Measurements from ENCODE around the gene FUS. TPM values are rescaled to one million over a fixed set of nuclear protein-coding genes. Genes with fewer than 3 reads are reported as not detected.

FUS gene
- total RNA-seq, 6 experiments from 2014 or later, result 18.7 to 69.7 (median 40.4) TPM

DNA sequence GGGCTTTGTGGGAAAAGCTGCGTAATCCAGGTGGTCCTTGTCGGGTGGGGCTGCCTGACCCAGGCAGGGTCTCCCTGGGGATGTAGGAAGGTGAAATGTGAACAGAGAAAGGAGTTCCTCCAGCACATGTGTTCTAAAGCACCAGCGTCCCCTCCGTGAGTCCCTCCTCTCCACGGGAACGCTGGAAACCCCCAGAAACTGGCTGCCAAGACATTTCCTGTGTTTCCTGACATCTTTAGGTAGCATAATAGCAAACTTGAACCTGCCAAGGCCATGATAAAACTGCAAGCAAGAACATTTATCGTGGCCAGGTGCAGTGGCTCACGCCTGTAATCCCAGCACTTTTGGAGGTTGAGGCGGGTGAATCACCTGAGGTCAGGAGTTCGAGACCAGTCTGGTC is 49.6 kb downstream of the FUS start:
- ATAC-seq (no peak), DNase-seq (no peak)
- no peak overlapping the region for H3K4me3 ChIP-seq
- TF ChIP-seq POLR2A (IDR thresholded peaks at IDR 0.05) (no peak), CTCF (IDR thresholded peaks at IDR 0.05) (no peak)
- H3K27ac ChIP-seq, result no peak overlapping the region
- H3K9me3 ChIP-seq, result no peaks in the 10 kb centered on the region
- no peaks in the 10 kb centered on the region for H3K36me3 ChIP-seq
- H3K4me1 ChIP-seq, result no peaks in the 10 kb centered on the region
- WGBS (ENCODE audit: insufficient coverage, low coverage, low lambda C conversion rate, missing lambda C conversion rate), result 54% methylated on average over 10 of the region's 10 CpGs
- intact Hi-C loops (cut with DNase I), result loop anchor here in 1 of 2 donors (10.0 kb wide), 1 partner anchor 125 kb away; the partner anchor contains the start of gene ITGAX
- H3K27me3 ChIP-seq, result no peaks in the 10 kb centered on the region

GRCh38 chr16:31238041-31238440 is 58.1 kb downstream of the FUS start:
- Histone ChIP-seq H3K9me3 (no peaks in the 10 kb centered on the region), H3K4me1 (no peaks in the 10 kb centered on the region), H3K4me3 (no peak overlapping the region), H3K36me3 (no peaks in the 10 kb centered on the region), H3K27me3 (no peaks in the 10 kb centered on the region), H3K27ac (no peak overlapping the region)
- intact Hi-C loops (cut with DNase I), result no loop called here
- TF ChIP-seq CTCF (IDR thresholded peaks at IDR 0.05) (no peak), POLR2A (IDR thresholded peaks at IDR 0.05) (no peak)
- no peak for ATAC-seq
- WGBS (ENCODE audit: insufficient coverage, low coverage, low lambda C conversion rate, missing lambda C conversion rate), result 64% methylated on average over 4 of the region's 4 CpGs
- DNase-seq, result no peak

Small RNA genes lying within 50 kb of the gene (small RNA-seq; reads per million reads assigned to genes)
- 0 reads per million in 2 experiments for gene AC009088.4
- 0 reads per million in 2 experiments for gene NDUFA3P6

Other genes starting within 250 kb of the FUS start
- gene ORAI3, start 231.1 kb upstream of the FUS start, total RNA-seq, result 10 to 100 TPM; 27.7 to 56.6 (median 31.6) TPM
- gene SETD1A, start 222.4 kb upstream of the FUS start, total RNA-seq, result 1 to 10 TPM; 3.7 to 7.4 (median 6.9) TPM
- 100 to 1,000 TPM in 3 of 6 experiments, 10 to 100 TPM in 3; 54.6 to 219 (median 86.9) TPM for gene HSD3B7, start 194.9 kb upstream of the FUS start, total RNA-seq
- 1 to 10 TPM in 4 of 6 experiments, under 1 TPM in 2; 0.61 to 4.5 (median 2.6) TPM for gene STX1B, start 169.5 kb upstream of the FUS start, total RNA-seq
- gene STX4, start 146.6 kb upstream of the FUS start, total RNA-seq, result 10 to 100 TPM; 18.8 to 52.8 (median 23.6) TPM
- gene ZNF668, start 105.9 kb upstream of the FUS start, total RNA-seq, result 1 to 10 TPM; 2.0 to 4.6 (median 3.5) TPM
- gene ZNF646, start 105.7 kb upstream of the FUS start, total RNA-seq, result 1 to 10 TPM; 4.2 to 5.0 (median 4.5) TPM
- gene PRSS53, start 91.2 kb upstream of the FUS start, total RNA-seq, result 10 to 100 TPM in 1 of 6 experiments, 1 to 10 TPM in 5; 2.3 to 14.8 (median 3.9) TPM
- gene VKORC1, start 85.3 kb upstream of the FUS start, total RNA-seq, result 100 to 1,000 TPM; 102 to 297 (median 199) TPM
- gene BCKDK, start 71.8 kb upstream of the FUS start, total RNA-seq, result 10 to 100 TPM; 34.8 to 61.5 (median 41.8) TPM
- gene KAT8, start 62.5 kb upstream of the FUS start, total RNA-seq, result 10 to 100 TPM; 20.4 to 29.9 (median 25.2) TPM
- 10 to 100 TPM in 4 of 6 experiments, 1 to 10 TPM in 2; 5.6 to 20.0 (median 13.1) TPM for gene PRSS8, start 44.4 kb upstream of the FUS start, total RNA-seq
- 1 to 10 TPM in 3 of 6 experiments, under 1 TPM in 3; 0.25 to 1.6 (median 1.0) TPM for gene PRSS36, start 30.1 kb upstream of the FUS start, total RNA-seq
- gene PYCARD, start 22.6 kb downstream of the FUS start, total RNA-seq, result 10 to 100 TPM in 3 of 6 experiments, 1 to 10 TPM in 3; 5.7 to 14.9 (median 9.6) TPM
- under 1 TPM in 1 of 6 experiments, not detected in 5; 0.06 TPM for gene TRIM72, start 34.0 kb downstream of the FUS start, total RNA-seq
- gene PYDC1, start 37.0 kb downstream of the FUS start, total RNA-seq, result not detected
- gene ITGAM, start 79.8 kb downstream of the FUS start, total RNA-seq, result 10 to 100 TPM in 1 of 6 experiments, 1 to 10 TPM in 5; 2.7 to 11.6 (median 4.3) TPM
- 10 to 100 TPM in 1 of 6 experiments, 1 to 10 TPM in 5; 2.0 to 15.3 (median 5.2) TPM for gene ITGAX, start 175.0 kb downstream of the FUS start, total RNA-seq
- 1 to 10 TPM in 1 of 6 experiments, under 1 TPM in 3, not detected in 2; 0.13 to 2.0 (median 0.69) TPM for gene ITGAD, start 213.2 kb downstream of the FUS start, total RNA-seq
- 1 to 10 TPM in 4 of 6 experiments, not detected in 2; 4.1 to 6.0 (median 4.6) TPM for gene COX6A2, start 248.2 kb downstream of the FUS start, total RNA-seq

Data from right lobe of liver (tissue), 6 donors.